NCI-H510A (cell line): ENCODE measurements around the gene SOX5.

Experiments used
- DNase-seq: peaks from one replicate; lab custom pipeline; 2025; lab: John Stamatoyannopoulos, UW

Gene SOX5

GRCh38 chr12:23686095-23686494 is 263.4 kb downstream of the SOX5 start:
- DNase-seq: peak; percentile 10

GRCh38 chr12:23684121-23684520 is 265.3 kb downstream of the SOX5 start:
- no peak for DNase-seq

- no peak for DNase-seq
Observed at GRCh38 chr12:23681237-23681636, 268.2 kb downstream of the SOX5 start.

GRCh38 chr12:23674064-23674463 is 275.4 kb downstream of the SOX5 start:
- no peak for DNase-seq

- no peak for DNase-seq
Observed at GRCh38 chr12:23671881-23672280, 277.6 kb downstream of the SOX5 start.

- no peak for DNase-seq
Observed at GRCh38 chr12:23670684-23671083, 278.8 kb downstream of the SOX5 start.

- no peak for DNase-seq
Observed at GRCh38 chr12:23669691-23670090, 279.8 kb downstream of the SOX5 start.

GRCh38 chr12:23666866-23667265 is 282.6 kb downstream of the SOX5 start:
- no peak for DNase-seq

- no peak for DNase-seq
Observed at GRCh38 chr12:23662966-23663365, 286.5 kb downstream of the SOX5 start.

- DNase-seq: no peak
Observed at GRCh38 chr12:23659131-23659530, 290.3 kb downstream of the SOX5 start.

GRCh38 chr12:23657598-23657997 is 291.9 kb downstream of the SOX5 start:
- DNase-seq: no peak

GRCh38 chr12:23655884-23656283 is 293.6 kb downstream of the SOX5 start:
- DNase-seq: no peak

- DNase-seq: no peak
Observed at GRCh38 chr12:23655112-23655511, 294.4 kb downstream of the SOX5 start.

- DNase-seq: no peak
Observed at GRCh38 chr12:23648546-23648945, 300.9 kb downstream of the SOX5 start.

GRCh38 chr12:23640754-23641153 is 308.7 kb downstream of the SOX5 start:
- DNase-seq: no peak

GRCh38 chr12:23634344-23634743 is 315.1 kb downstream of the SOX5 start:
- DNase-seq: no peak

GRCh38 chr12:23631786-23632377 is 317.6 kb downstream of the SOX5 start:
- DNase-seq: no peak

- DNase-seq: no peak
Observed at GRCh38 chr12:23630524-23630923, 318.9 kb downstream of the SOX5 start.

- no peak for DNase-seq
Observed at GRCh38 chr12:23628806-23629205, 320.7 kb downstream of the SOX5 start.

- DNase-seq: no peak
Observed at GRCh38 chr12:23626791-23627190, 322.7 kb downstream of the SOX5 start.

- no peak for DNase-seq
Observed at GRCh38 chr12:23621900-23622299, 327.6 kb downstream of the SOX5 start.

- no peak for DNase-seq
Observed at GRCh38 chr12:23618718-23619117, 330.8 kb downstream of the SOX5 start.

GRCh38 chr12:23617749-23618148 is 331.7 kb downstream of the SOX5 start:
- no peak for DNase-seq

- DNase-seq: no peak
Observed at GRCh38 chr12:23614280-23614679, 335.2 kb downstream of the SOX5 start.

GRCh38 chr12:23611320-23611719 is 338.1 kb downstream of the SOX5 start:
- DNase-seq: no peak
